PC-3 (cell line): ENCODE results near the gene PIK3R5.

Experiments used
- EZH2 ChIP-seq: fragments of 300-600 bp; sonication (generic); IDR thresholded peaks from one replicate; pipeline ENCODE4 v1.6.1; 2017; ENCODE audit warnings: antibody characterized with exemption, mild to moderate bottlenecking, low read length; ENCODE audit not compliant: unreplicated experiment
- TF ChIP-seq, protein P1 (sequence below): fragments of 300-600 bp; sonication (generic); conservative IDR thresholded peaks from 2 replicates; pipeline ENCODE4 v1.5.1; 2017; ENCODE audit warnings: antibody characterized with exemption, low read depth, mild to moderate bottlenecking, low read length

DNA sequence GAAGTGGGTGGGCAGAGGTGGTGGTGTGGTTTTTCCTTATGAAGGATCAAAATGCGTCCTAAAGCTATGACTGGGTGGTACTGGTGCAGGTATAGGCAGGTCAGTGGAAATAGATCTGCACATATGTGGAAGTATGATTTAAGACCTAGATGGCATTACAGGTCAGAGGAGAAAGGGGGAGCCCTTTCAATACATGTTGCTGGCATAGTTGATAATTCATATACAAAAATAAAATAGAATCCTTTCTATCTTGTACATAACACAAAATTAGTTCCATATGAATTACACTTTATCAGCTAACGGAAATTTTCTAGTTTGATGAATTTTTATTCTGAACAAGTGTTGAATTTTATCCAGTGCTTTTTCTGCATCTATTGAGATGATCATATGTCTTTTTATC lies 20.8 kb upstream of the PIK3R5 start:
- TF ChIP-seq, protein P1, sequence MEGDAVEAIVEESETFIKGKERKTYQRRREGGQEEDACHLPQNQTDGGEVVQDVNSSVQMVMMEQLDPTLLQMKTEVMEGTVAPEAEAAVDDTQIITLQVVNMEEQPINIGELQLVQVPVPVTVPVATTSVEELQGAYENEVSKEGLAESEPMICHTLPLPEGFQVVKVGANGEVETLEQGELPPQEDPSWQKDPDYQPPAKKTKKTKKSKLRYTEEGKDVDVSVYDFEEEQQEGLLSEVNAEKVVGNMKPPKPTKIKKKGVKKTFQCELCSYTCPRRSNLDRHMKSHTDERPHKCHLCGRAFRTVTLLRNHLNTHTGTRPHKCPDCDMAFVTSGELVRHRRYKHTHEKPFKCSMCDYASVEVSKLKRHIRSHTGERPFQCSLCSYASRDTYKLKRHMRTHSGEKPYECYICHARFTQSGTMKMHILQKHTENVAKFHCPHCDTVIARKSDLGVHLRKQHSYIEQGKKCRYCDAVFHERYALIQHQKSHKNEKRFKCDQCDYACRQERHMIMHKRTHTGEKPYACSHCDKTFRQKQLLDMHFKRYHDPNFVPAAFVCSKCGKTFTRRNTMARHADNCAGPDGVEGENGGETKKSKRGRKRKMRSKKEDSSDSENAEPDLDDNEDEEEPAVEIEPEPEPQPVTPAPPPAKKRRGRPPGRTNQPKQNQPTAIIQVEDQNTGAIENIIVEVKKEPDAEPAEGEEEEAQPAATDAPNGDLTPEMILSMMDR, result no peak; the same call in 1 of the 2 replicates
- no peak for TF ChIP-seq EZH2
